Measurements from ENCODE around the gene CZIB.
"Not testable (repeated sequence)": the region's sequence is repeated elsewhere in the genome, so short reads cannot be mapped to it uniquely, and the experiment has no call there.

CZIB gene

DNA sequence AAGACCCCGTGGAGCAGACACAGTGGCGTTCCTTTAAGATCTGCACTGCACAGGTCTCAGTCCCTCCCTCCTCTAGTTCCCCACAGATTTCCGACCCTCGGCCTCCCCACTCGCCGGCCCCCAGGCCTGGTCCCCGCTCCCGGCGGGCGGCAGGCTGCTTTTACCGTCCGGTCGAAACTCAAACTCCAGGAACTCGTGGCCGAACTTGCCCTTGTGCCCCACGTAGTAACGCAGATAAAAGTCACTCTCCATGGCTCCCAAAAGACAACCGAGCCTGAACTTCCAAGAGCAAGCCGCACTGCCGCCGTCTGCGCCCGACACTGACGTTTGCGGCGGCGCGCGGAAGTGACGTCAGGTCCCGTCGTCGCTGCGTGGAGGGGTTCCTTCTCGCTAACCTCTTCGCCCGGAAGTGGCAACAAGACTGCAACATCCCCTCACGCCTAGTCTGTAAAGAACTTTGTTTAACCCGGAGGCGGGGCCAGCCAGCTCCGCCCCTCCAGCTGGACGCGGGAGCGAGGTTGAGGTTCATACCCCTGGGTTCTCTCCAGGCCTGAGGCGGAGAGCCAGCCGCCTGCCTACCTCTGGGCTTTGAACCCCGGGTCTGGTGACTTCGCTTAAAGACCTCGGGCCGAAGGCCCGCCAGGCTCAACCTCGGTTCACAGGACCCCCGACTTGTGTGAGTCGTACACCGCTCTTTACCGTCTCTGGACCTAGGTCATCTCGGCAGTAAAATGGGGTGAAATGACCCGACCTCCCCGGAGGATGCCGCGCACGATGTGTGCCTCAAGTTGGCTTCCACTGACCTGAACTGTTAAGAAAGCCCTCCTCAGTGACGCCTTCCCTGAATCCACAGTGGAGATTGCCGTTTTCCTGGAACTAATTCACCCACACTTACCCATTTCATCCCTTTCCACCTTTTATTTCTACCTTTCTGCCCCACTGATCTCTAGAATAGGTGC lies 18.0 kb upstream of the CZIB start, which contains the start of gene MAGOH:
TSS of gene MAGOH (minus strand) at position 322 of the 959 bp plus-strand sequence. CDS start at position 252, 70 bp downstream.
- peak; percentile 97 for DNase-seq

DNA sequence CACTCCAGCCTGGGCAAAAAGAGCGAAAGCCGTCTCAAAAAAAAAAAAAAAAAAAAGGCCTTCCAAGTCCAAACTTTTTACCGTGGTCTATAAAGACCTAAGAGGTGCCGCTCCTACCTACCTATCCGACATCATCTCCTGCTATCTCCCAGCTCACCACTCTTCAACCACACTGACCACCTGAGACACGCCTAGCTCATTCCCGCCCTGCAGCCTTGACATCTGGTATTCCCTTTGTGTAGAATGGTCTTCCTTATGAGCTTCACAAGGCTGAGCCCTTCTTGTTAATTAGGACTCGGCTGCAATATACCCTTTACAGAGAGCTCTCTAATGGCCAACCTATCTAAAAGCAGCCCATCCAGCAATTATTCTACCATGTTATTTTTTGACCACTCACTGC lies 17.2 kb upstream of the CZIB start:
- DNase-seq: no peak

DNA sequence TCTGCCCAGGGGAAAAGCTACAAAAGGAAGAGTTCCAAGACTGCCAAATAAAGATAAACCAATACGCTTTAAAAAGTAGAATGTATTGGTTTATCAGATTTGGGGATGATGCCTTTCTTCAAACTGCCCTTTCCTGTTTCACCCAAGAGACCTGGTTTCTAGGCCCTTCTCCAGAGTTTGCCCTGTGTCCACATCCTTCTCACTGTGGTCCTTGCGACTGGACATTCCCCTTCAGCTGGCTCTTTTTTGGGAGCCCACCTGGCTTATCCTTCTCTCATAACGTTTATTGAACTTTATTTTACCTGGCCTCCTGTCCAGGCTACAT lies 490 bp upstream of the CZIB start:
- no peak for DNase-seq

DNA sequence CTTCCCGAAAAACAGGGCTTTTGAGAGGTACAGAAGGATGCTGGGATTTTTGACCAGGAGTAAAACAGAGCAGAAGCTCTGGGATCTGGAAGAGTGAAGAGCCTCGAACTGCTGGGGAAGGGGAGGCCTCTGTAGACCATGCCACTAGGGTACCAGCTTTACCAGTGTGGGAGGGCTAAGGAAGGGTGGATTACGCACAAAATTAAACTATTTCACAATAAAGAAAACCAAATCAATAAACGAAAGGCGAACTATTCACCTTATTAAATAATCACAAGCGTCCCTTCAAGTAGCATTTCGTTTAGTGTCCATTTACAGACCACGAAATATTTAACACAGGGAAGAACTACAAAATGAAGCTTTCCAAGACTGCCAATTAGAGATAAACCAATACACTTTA lies 723 bp downstream of the CZIB start:
- no peak for DNase-seq

DNA sequence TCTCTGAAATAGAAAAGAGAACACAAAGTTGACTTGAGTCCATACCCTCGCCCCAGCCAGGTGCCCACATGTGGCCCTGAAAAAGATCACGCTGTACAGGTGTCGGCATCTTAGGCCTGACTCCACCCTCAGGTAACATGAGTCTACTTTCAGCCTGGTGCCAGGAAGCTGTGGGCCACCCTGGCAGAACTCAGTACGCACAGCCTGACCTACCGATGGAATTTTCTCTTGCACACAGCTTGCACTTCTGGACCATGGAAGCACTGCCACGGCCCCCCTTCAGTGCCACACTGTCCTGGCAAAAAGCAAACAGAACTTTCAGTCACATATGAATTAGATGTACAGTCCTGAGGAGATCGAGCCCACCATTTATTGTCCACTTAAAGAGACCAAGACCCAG lies 2.2 kb downstream of the CZIB start:
- DNase-seq: no peak

DNA sequence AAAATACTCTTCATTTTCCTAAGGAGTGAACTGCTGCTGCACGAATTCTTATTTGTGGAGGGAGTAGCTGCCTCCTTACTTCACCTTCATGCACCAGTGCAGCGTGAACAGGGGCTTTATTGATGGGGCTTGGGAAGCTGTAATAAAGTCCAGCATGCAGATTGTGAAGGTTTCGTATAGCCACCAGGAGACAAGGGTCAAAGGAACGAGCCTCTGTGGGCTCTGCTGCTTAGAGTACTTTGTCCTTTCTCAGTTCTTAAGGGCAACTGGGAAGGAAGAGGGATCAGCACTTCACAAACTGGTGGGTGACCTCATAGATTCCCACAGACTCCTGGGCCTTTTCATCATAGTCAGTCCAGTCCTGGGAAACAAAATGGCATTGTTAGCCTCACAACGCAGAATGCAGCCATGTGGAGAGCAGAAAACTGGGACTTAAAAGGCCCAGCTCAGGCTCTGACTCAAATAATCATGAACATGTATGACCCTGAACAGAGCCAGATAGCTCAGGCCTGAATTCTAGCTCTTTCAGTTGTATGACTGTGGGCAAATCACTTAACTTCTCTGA lies 6.0 kb downstream of the CZIB start:
- no peak for DNase-seq

DNA sequence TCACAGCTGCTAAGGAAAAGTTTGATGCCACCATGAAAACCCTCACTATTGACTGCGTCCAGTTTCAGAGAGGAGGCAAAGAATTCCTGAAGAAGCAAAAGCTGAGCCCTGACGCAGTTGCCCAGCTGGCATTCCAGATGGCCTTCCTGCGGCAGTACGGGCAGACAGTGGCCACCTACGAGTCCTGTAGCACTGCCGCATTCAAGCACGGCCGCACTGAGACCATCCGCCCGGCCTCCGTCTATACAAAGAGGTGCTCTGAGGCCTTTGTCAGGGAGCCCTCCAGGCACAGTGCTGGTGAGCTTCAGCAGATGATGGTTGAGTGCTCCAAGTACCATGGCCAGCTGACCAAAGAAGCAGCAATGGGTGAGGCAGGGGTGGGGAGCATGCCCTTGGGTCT lies 9.5 kb downstream of the CZIB start:
- DNase-seq: no peak

DNA sequence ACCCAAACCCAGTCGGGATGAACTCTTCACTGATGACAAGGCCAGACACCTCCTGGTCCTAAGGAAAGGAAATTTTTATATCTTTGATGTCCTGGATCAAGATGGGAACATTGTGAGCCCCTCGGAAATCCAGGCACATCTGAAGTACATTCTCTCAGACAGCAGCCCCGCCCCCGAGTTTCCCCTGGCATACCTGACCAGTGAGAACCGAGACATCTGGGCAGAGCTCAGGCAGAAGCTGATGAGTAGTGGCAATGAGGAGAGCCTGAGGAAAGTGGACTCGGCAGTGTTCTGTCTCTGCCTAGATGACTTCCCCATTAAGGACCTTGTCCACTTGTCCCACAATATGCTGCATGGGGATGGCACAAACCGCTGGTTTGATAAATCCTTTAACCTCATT lies 10.1 kb downstream of the CZIB start:
- DNase-seq: no peak

DNA sequence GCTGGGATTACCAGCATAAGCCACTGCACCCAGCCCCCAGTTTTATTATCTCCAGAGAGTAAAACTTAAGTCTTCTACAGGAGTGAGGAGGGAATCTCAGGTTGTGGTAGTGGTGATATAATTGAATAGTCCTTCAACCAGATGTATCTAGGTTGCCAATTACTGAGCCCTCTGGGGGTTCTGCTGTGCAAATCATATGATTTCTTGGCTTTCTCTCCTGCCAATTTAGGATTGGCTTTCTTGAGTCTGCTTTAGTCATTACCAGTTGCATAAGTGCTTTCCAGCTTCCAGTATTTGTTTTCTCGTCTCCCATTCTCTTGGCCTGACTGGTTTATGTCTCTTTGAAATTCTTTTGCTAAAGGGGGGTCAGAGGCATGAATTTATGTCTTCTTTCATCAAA lies 12.7 kb downstream of the CZIB start:
- DNase-seq: no peak

DNA sequence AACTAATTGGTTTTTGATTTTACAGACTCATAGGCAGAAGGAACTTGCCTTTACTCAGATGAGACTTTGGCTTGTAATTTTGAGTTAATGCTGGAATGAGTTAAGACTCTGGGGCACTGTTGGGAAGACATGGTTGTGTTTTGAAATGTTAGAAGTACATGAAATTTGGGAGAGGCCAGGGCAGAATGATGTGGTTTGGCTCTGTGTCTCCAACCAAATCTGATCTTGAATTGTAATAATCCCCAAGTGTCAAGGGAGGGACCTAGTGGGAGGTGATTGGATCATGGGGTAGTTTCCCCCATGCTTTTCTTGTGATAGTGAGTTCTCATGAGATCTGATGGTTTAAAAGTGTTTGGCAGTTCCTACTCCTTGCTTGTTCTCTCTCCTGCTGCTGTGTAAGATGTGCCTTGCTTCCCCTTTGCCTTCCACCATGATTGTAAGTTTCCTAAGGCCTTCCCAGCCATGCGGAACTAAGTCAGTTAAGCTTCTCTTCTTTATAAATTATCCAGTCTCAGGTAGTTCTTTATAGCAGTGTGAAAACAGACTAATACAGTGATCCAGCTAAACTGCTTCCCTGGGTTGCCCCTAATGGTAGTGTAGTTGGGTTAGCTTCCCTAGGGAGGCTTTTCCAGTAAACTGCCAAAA lies 13.6 kb downstream of the CZIB start:
- no peak for DNase-seq

DNA sequence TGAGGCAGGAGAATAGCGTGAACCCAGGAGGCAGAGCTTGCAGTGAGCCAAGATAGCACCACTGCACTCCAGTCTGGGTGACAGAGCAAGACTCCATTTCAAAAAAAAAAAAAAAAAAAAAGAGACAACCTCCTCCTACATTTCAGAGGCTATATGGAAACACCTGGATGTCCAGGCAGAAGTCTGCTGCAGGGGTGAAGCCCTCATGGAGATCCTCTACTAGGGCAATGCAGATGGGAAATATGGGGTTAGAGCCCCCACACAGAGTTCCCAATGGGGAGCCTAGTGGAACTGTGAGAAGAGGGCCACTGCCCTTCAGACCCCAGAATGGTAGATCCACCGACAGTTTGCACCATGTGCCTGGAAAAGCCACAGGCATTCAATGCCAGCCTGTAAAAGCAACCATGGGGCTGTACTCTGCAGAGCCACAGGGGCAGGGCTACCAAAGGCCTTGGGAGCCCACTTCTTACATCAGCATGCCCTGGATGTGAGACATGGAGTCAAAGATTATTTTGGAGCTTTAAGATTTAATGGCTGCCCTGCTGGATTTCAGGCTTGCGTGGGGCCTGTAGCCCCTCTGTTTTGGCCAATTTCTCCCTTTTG lies 14.2 kb downstream of the CZIB start:
- not testable (repeated sequence) for DNase-seq

DNA sequence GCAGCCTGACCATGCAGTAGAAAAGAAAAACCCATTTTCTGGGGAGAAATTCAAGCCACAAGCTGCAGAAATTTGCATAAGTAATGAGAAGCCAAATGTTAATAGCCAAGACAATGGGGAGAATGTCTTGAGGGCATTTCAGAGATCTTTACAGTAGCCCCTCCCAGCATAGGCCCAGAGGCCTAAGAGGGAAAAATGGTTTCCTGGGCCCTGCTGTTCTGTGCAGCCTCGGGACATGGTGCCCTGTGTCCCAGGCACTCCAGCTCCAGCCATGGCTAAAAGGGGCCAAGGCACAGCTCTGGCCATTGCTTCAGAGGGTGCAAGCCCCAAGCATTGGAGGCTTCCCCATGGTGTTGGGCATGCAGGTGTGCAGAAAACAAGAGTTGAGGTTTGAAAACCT lies 14.9 kb downstream of the CZIB start:
- not testable (repeated sequence) for DNase-seq

DNA sequence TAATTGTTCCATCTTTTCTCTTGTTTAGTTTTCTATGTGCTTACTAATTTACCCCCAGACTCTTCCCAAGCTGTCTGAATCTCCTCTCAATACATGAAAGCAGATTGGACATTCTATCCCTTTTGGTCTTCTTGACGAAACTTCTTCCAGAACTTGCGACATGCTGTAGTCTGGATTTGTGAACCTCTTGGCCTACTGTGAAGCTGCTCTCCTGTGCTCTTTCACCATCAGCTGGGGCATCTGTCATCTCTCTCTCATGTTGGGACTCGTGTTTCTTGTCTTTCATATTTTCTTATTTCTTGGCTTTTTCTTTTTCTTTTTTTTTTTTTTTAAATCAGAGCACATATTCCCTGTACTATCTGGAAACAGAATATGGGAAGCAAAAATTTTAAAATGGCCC lies 17.0 kb downstream of the CZIB start:
- DNase-seq: no peak

DNA sequence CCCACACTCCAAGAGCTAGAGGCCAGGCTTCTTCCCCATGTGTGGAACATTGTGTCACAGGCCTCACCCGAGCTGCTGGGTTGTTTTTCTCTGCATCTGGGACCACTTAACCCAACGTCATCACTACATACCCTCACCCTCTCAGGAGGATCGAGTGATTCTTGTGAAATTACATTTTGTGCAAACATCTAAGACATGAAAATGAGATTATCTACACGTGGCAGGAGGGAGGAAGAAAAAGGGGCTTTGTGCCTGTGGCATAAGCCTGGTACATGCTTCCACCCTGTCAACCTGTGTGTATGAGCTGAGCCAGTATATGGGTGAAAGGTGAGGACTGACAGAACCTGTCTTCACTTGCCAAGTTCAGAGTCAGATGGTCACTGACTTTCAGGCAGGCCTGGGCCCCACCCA lies 22.2 kb downstream of the CZIB start:
- peak; percentile 54 for DNase-seq

DNA sequence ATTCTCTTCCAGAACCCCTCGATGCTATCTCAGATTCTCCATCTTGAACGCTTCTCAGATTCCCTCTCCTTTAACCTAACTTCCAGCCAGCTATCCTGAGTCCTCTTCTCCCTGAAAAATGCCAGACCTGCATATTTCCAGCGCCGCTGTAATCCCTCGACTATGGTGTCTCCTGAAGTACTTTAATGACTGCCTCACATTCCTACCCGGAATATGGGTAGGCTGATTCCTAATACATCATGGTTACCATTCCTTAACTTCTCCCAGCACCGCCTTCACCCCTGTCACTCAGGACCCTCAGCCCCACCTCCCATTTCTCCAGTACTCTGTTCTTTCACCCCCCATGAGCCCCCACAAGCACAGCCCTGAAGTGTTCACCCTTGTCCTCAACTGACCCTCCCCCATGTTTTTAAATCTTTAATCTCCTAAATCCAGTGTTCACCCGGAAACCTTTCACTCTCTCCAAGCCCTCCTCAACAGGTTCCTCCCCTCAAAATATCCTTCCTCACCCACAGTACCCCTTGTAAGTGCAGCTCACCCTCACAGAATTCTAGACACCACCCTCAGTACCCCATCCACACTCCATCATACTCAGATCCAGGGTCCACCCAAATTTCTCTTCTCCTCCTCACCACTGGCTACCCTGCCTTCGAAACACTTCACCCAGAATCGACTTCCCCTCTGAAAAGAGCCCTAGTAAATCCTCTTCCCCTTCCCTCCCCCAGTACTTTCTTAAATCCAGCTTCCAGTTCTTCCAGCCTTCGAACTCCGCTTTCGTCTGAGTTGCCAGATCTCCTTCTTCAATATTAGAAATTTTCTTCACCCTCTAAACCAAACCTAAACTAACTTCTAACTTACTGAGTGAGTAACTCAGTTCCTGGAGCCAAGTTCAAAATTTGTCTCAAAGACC lies 22.9 kb downstream of the CZIB start:
- DNase-seq: no peak

DNA sequence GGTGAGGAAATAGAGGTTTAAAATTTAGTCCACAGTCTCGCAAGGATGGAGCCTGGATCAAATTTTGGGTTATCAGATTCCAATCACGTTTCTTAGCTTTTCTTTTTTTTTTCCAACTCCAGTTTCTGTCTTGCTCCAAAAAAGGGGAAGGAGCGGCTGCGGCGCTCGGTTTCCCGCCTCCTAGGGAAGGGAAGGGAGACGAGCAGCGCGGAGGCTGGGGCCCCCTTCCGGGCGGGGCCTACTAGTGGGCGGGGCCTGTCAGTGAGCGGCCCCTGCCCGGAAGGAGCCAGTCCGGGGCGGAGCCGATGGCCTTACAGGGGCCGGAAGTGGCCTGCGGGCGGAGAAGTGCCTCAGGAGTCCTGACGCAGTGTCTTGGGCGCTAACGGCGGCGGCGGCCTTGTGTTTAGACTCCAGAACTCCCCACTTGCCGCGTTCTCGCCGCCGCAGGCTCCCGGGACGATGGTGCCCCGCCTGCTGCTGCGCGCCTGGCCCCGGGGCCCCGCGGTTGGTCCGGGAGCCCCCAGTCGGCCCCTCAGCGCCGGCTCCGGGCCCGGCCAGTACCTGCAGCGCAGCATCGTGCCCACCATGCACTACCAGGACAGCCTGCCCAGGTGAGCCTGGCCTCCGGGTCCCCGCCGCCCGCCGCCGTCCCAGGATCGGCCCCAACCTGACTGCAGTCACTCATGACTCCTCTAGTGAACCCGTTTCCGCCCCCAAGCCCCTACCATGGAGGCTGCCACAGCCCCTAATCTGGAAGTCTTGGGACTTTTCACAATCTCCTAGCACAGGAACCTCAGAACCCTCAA lies 23.7 kb downstream of the CZIB start, which contains the start of gene CPT2:
TSS of gene CPT2 (plus strand) at position 340 of the 806 bp plus-strand sequence. CDS start at position 460, 120 bp downstream.
- peak; percentile 92 for DNase-seq

DNA sequence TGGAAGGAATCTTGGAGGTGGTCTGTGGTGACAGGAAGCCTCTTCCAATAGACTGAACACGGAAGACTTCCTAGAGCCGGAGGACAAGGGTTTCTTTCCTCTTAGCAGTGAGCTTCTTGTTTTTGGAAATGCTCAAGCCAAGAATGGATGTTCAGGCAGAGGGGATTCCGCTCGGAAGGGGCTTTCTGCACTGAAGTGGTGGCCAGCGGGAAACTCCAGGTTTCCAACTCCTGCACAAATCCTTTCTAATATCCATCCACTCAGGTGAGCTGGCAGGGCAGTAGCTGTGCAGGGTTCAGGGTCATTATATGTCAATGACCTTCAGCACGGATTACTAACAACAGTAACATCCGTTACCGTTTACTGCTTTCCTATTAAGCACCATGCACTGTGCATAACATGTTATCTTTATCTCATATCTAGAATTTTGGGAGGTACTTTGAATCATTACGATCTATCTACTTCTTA lies 24.4 kb downstream of the CZIB start:
- no peak for DNase-seq

DNA sequence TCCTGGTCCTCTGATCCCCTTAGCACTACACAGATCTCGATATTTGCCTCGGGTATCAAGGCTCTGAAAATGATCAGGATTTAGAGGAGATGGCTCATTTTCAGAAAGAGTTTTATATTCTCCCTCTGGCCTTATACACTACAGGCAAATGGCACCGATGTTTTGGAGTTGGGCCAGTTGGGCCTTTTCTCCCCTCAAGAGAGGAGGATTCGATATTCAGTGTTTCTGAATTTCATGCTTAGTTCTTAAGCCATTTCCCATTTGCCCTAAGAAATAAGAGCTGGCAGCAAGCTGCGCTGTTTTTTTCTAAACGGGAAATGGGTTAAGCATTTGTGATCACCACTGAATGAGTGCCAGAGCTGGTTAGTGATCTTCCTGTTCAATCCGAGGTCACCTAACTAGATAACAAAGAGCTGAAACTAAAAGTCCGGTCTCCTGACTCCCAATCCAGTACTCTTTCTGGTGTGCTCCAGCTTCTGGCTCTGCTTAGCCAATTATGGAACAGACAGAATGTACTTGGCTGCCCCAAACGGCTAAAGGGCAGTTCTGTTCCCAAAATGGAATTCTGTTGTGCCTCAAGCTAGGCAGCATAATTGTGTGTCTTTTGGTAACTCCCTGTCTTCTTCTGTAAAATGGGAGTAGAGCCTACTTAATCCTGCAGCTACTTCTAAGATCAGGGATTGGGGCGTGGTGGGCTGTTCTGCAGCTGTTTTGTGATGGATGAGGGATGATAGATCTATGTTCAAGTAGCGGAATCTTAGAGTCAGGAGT lies 25.0 kb downstream of the CZIB start:
- DNase-seq: no peak

DNA sequence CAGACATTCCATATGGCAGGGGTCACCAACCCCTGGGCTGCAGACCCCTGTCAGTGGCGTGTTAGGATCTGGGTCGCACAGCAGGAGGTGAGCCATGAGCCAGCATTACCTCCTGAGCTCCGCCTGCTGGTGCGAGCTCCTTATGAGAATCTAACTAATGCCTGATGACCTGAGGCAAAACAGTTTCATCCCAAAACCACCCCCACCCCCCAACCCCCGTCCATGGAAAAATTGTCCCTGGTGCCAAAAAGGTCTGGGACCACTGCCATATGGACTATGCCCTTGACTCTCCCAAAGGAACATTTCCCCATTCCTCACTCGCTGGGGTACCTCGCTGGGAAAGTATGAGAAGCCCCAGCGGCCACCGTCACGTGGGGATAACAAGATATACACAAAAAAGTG lies 30.2 kb downstream of the CZIB start:
- DNase-seq: no peak

DNA sequence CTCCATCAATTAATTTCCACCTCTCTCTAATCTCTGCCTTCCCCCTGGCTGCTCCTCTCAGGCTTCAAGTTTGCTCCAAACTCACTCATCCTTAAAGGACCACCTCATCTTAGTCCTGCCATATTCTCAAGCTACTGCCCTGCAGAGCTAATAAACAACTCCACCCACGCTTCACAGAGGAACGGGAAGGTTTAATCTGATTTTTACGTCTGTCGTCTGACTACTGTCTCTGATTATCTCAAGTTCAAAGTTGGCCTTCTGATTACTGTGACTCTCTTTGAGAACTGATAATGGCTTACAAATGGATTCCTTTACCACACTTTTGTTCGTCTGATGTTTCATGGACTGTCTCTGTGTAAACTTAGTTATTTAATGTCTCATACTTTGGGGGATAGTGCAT lies 31.4 kb downstream of the CZIB start:
- no peak for DNase-seq

DNA sequence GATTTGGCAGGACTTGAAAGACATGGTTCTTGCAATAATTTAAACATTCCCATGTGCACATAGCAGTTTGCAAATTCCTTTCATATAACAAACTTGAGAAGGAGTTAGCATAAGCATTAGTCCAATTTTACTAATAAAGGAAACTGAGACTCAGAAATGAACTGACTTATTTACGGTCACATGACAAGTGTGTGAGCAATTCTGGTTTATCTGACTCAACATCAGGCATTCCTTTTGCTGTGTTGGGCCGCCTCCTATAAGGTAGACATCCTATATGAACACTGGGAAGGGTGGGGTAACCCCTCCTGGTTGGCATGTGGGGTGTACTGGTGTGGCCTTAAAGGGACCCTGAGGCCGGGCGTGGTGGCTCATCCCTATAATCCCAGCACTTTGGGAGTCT lies 32.3 kb downstream of the CZIB start:
- DNase-seq: peak; percentile 41
